Measurements from ENCODE around the gene SLIT1.

The SLIT1 gene

DNA sequence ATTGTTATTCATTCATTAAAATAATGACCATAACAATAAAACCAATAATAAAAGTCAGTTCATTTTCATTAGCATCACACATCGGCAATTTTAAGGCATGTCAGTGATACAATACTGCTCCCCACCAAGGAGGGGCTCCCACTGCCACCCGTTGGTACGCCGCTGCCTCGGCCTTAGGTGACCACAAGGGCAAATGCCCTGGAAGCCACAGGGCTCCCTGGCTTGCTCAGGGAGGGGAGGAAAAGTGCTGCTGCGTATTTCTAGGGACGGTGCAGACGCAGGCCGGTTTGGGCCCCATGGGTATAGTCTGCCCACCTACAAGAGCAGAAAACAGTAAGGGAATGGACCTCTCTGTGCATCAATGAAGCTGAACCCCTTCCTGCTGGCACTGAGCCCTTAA, 85.1 kb downstream of the SLIT1 start:
- Histone ChIP-seq H3K36me3 (ENCODE audit: low read length) (no peaks in the 10 kb centered on the region), H3K27ac (ENCODE audit: low read depth, low read length) (no peak overlapping the region), H3K4me2 (ENCODE audit: low read depth, low read length, poor library complexity, severe bottlenecking) (no peak overlapping the region), H3K9ac (ENCODE audit: low read length) (no peak overlapping the region), H3K9me3 (ENCODE audit: insufficient read depth, low read length) (no peaks in the 10 kb centered on the region), H3F3A (ENCODE audit: insufficient read depth) (no peaks in the 10 kb centered on the region), H3K9me2 (replicated peaks; ENCODE audit: insufficient read depth, low read length) (no peaks in the 10 kb centered on the region), H3K27me3 (ENCODE audit: low read length) (no peaks in the 10 kb centered on the region), H3K4me3 (ENCODE audit: insufficient read depth, low read length, poor library complexity, severe bottlenecking) (no peak overlapping the region), H2AFZ (ENCODE audit: low read depth, low read length, severe bottlenecking) (no peak overlapping the region), H4K20me1 (ENCODE audit: low read depth, low read length) (no peaks in the 10 kb centered on the region), H3K79me2 (ENCODE audit: insufficient read depth, low read length) (no peaks in the 10 kb centered on the region)
- TF ChIP-seq, protein P1, sequence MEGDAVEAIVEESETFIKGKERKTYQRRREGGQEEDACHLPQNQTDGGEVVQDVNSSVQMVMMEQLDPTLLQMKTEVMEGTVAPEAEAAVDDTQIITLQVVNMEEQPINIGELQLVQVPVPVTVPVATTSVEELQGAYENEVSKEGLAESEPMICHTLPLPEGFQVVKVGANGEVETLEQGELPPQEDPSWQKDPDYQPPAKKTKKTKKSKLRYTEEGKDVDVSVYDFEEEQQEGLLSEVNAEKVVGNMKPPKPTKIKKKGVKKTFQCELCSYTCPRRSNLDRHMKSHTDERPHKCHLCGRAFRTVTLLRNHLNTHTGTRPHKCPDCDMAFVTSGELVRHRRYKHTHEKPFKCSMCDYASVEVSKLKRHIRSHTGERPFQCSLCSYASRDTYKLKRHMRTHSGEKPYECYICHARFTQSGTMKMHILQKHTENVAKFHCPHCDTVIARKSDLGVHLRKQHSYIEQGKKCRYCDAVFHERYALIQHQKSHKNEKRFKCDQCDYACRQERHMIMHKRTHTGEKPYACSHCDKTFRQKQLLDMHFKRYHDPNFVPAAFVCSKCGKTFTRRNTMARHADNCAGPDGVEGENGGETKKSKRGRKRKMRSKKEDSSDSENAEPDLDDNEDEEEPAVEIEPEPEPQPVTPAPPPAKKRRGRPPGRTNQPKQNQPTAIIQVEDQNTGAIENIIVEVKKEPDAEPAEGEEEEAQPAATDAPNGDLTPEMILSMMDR (IDR thresholded peaks at IDR 0.05; ENCODE audit: insufficient read depth, low read length, poor library complexity, severe bottlenecking): no peak
- TF ChIP-seq EZH2phosphoT487 (conservative IDR thresholded peaks at IDR 0.05; ENCODE audit: low read length): no peak

DNA sequence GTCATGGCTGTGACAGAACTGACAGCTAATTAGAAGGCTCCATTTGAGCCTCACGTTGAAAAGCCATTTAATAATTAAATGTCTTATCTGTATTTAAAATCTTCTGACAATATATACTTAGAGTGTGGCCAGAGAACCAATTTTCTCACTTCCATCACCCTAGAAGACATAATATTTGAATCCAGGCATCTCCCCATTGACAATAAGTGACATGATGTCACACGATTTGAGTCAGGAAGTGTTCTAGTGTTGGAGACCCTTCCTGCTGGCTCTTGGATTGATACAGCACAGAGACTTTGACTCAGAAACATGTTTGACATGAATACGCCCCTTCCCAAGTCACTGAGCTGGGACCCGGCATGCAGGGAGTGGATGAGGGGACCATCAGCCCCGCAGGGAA, 85.9 kb downstream of the SLIT1 start:
- no peak overlapping the region for H3K9ac ChIP-seq (ENCODE audit: low read length)
- no peak overlapping the region for H2AFZ ChIP-seq (ENCODE audit: low read depth, low read length, severe bottlenecking)
- TF ChIP-seq, protein P1 (IDR thresholded peaks at IDR 0.05; ENCODE audit: insufficient read depth, low read length, poor library complexity, severe bottlenecking): no peak
- no peak for TF ChIP-seq EZH2phosphoT487 (conservative IDR thresholded peaks at IDR 0.05; ENCODE audit: low read length)
- H3K36me3 ChIP-seq (ENCODE audit: low read length): no peaks in the 10 kb centered on the region
- no peaks in the 10 kb centered on the region for H3K9me3 ChIP-seq (ENCODE audit: insufficient read depth, low read length)
- H3K79me2 ChIP-seq (ENCODE audit: insufficient read depth, low read length): no peaks in the 10 kb centered on the region
- no peak overlapping the region for H3K4me3 ChIP-seq (ENCODE audit: insufficient read depth, low read length, poor library complexity, severe bottlenecking)
- no peak overlapping the region for H3K27ac ChIP-seq (ENCODE audit: low read depth, low read length)
- H3K9me2 ChIP-seq (replicated peaks; ENCODE audit: insufficient read depth, low read length): no peaks in the 10 kb centered on the region
- no peak overlapping the region for H3K4me2 ChIP-seq (ENCODE audit: low read depth, low read length, poor library complexity, severe bottlenecking)
- H4K20me1 ChIP-seq (ENCODE audit: low read depth, low read length): no peaks in the 10 kb centered on the region
- H3F3A ChIP-seq (ENCODE audit: insufficient read depth): no peaks in the 10 kb centered on the region
- no peaks in the 10 kb centered on the region for H3K27me3 ChIP-seq (ENCODE audit: low read length)

DNA sequence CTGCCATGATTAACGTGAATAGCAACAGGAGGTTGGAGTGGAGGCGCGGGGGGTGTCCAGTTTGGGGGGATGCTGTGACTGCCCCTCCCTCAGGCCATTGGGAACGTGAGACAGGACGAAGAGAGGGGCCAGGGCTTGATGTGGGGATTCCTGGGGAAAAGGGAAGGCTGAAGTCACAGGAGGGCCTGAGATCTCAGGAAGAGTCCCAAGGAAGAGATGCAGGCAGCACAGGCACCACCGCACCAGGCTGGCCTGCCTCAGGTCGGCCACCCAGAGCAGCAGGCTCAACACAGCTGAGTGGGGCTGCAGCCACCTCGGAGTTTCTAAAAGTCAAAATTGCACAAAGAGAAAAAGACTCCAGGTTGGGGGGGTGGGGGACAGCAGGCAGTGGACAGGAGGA, 86.7 kb downstream of the SLIT1 start:
- H3K27ac ChIP-seq (ENCODE audit: low read depth, low read length): no peak overlapping the region
- no peaks in the 10 kb centered on the region for H3K9me3 ChIP-seq (ENCODE audit: insufficient read depth, low read length)
- no peaks in the 10 kb centered on the region for H4K20me1 ChIP-seq (ENCODE audit: low read depth, low read length)
- no peaks in the 10 kb centered on the region for H3K9me2 ChIP-seq (replicated peaks; ENCODE audit: insufficient read depth, low read length)
- no peak overlapping the region for H3K4me2 ChIP-seq (ENCODE audit: low read depth, low read length, poor library complexity, severe bottlenecking)
- H3K27me3 ChIP-seq (ENCODE audit: low read length): no peaks in the 10 kb centered on the region
- no peak overlapping the region for H2AFZ ChIP-seq (ENCODE audit: low read depth, low read length, severe bottlenecking)
- H3K4me3 ChIP-seq (ENCODE audit: insufficient read depth, low read length, poor library complexity, severe bottlenecking): no peak overlapping the region
- no peaks in the 10 kb centered on the region for H3F3A ChIP-seq (ENCODE audit: insufficient read depth)
- no peak for TF ChIP-seq EZH2phosphoT487 (conservative IDR thresholded peaks at IDR 0.05; ENCODE audit: low read length)
- TF ChIP-seq, protein P1 (IDR thresholded peaks at IDR 0.05; ENCODE audit: insufficient read depth, low read length, poor library complexity, severe bottlenecking): no peak
- H3K79me2 ChIP-seq (ENCODE audit: insufficient read depth, low read length): no peaks in the 10 kb centered on the region
- H3K9ac ChIP-seq (ENCODE audit: low read length): no peak overlapping the region
- no peaks in the 10 kb centered on the region for H3K36me3 ChIP-seq (ENCODE audit: low read length)

DNA sequence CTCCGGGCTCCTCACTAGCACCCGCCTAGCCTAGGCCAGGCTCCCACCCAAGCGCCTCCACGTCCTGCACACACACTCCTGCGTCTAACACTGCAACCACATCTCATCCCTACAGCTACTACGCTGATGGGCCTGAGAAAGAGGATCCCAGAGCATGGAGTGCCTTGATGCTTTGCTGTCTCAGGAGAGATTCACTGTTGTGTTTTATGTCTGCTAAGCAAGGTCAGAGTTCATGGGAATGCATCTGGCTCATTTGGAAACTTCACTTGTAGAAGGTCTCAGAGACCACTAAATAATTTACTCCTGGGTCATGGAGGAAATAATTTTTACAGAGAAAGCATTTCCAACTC, 88.7 kb downstream of the SLIT1 start:
- Histone ChIP-seq H3K9ac (ENCODE audit: low read length) (no peak overlapping the region), H3K27me3 (ENCODE audit: low read length) (no peaks in the 10 kb centered on the region), H2AFZ (ENCODE audit: low read depth, low read length, severe bottlenecking) (no peak overlapping the region)

More for the DNA sequence above, 88.7 kb downstream of the SLIT1 start:
- Histone ChIP-seq H3K4me2 (ENCODE audit: low read depth, low read length, poor library complexity, severe bottlenecking) (no peak overlapping the region), H3K9me2 (replicated peaks; ENCODE audit: insufficient read depth, low read length) (no peaks in the 10 kb centered on the region), H3K79me2 (ENCODE audit: insufficient read depth, low read length) (no peaks in the 10 kb centered on the region), H3K9me3 (ENCODE audit: insufficient read depth, low read length) (no peaks in the 10 kb centered on the region), H3F3A (ENCODE audit: insufficient read depth) (no peaks in the 10 kb centered on the region), H3K27ac (ENCODE audit: low read depth, low read length) (no peak overlapping the region), H3K4me3 (ENCODE audit: insufficient read depth, low read length, poor library complexity, severe bottlenecking) (no peak overlapping the region), H4K20me1 (ENCODE audit: low read depth, low read length) (no peaks in the 10 kb centered on the region), H3K36me3 (ENCODE audit: low read length) (no peaks in the 10 kb centered on the region)
- no peak for TF ChIP-seq EZH2phosphoT487 (conservative IDR thresholded peaks at IDR 0.05; ENCODE audit: low read length)
- TF ChIP-seq, protein P1 (IDR thresholded peaks at IDR 0.05; ENCODE audit: insufficient read depth, low read length, poor library complexity, severe bottlenecking): no peak

Measured in SU-DHL-6 (cell line).